Erythroblast (primary cell): Measurements from ENCODE around the gene SUSD6.

Source experiments
- GATA1 ChIP-seq: IDR thresholded peaks from 2 replicates; pipeline ENCODE4 v1.6.1; 2011; ENCODE audit warnings: low read depth, mild to moderate bottlenecking, control low read depth, low read length, moderate library complexity
- POLR2A ChIP-seq: IDR thresholded peaks from 2 replicates; pipeline ENCODE4 v1.6.1; 2011; ENCODE audit warnings: mild to moderate bottlenecking, low read length

DNA sequence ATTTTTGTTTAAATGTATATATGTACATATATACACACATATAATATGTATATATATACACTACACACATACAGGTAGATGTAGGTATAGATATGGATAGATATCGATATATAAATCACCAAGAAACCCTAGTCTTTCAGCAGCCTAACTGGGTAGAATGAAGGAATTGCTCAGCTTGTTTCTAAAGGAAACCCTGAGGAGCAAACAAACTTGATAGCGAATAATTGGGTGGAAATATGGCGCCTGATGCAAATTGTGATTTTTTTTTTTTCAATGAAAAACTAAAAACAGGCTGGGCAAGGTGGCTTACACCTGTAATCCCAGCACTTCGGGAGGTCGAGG, 36.5 kb upstream of the SUSD6 start:
- TF ChIP-seq POLR2A = no peak
- no peak for TF ChIP-seq GATA1
